HCT116 (cell line): ENCODE measurements around the gene IST1. TPM values are rescaled to one million over a fixed set of nuclear protein-coding genes. Genes with fewer than 3 reads are reported as not detected.

Experiments used
- ATAC-seq: fragments of 200-7000 bp; cut with Tn5 transposase; 2 replicates; pipeline ENCODE4 v1.9.1; 2020; ENCODE audit warnings: mild to moderate bottlenecking, moderate library complexity
- BruUV-seq: library from RNA; stranded (reverse); fragments of 400-500 nt; replicated peaks from 2 replicates; lab custom pipeline; 2021; lab: Mats Ljungman, UMichigan
- CTCF ChIA-PET: fragments of 300-600 bp; sonication (Branson Sonifier 250); formaldehyde crosslinking; loops from one replicate; lab custom pipeline; 2021; ENCODE audit warnings: antibody characterized with exemption; lab: Charles Lee
- POLR2A ChIA-PET: fragments of 300-600, 350-600 bp; sonication (Branson Sonifier 250); formaldehyde crosslinking; loops from one replicate; lab custom pipeline; 2021; ENCODE audit warnings: antibody characterized with exemption; lab: Charles Lee
- RAD21 ChIA-PET, 2 experiments: fragments of 300-600 bp; sonication (Branson Sonifier 250); formaldehyde crosslinking; loops; one replicate each; lab custom pipeline; 2023; ENCODE audit warnings: low total read pairs in 2 of 2; ENCODE audit not compliant: uncharacterized antibody in 2 of 2, unreplicated experiment in 2 of 2, low non-redundant PET in 1 of 2; lab: Charles Lee
- DNase-seq: peaks from one replicate; pipeline ENCODE4 v3.0.0-alpha.2; 2010; ENCODE audit warnings: low read depth, low spot score
- H2AFZ ChIP-seq: fragments of 200-600 bp; shearing (Covaris generic), sonication (generic); 2 replicates; pipeline ENCODE4 v1.6.1; 2017; ENCODE audit warnings: low read depth, mixed run types, mixed read lengths, antibody characterized with exemption, low read length; ENCODE audit not compliant: poor library complexity, severe bottlenecking
- H3K27ac ChIP-seq: 2 replicates; pipeline ENCODE4 v1.5.1; 2012; ENCODE audit warnings: low read depth, low read length
- H3K27me3 ChIP-seq: fragments of 200-600 bp; sonication (generic); 2 replicates; pipeline ENCODE4 v1.6.1; 2016; ENCODE audit warnings: mixed run types, low read length, mixed read lengths; ENCODE audit not compliant: insufficient read depth
- H3K36me3 ChIP-seq, 2 experiments: fragments of 200-500 bp in 1 of 2; fragments of 200-600 bp in 1 of 2; sonication (Bioruptor generic) in 1 of 2; sonication (generic) in 1 of 2; 2 replicates each; pipeline versions ENCODE4 v1.5.1 to v1.6.1; 2014 to 2016; ENCODE audit warnings: low read length in 2 of 2, inconsistent platforms in 1 of 2, mixed read lengths in 1 of 2, mixed run types in 1 of 2; ENCODE audit not compliant: insufficient read depth in 2 of 2, control insufficient read depth in 1 of 2
- H3K4me1 ChIP-seq, 2 experiments: fragments of 200-600 bp in 1 of 2; sonication (generic) in 1 of 2; 2 replicates each; pipeline versions ENCODE4 v1.5.1 to v1.6.1; 2012 to 2017; ENCODE audit warnings: low read length in 2 of 2, inconsistent platforms in 1 of 2, mild to moderate bottlenecking in 1 of 2, mixed read lengths in 1 of 2, mixed run types in 1 of 2, moderate library complexity in 1 of 2; ENCODE audit not compliant: insufficient read depth in 2 of 2, control insufficient read depth in 1 of 2
- H3K4me2 ChIP-seq: fragments of 200-600 bp; sonication (generic); 2 replicates; pipeline ENCODE4 v1.6.1; 2017; ENCODE audit warnings: mixed run types, low read length, mixed read lengths
- H3K4me3 ChIP-seq, 2 experiments: fragments of 200-600 bp in 1 of 2; sonication (generic) in 1 of 2; replicated peaks in 1 of 2; 2 replicates each; pipeline ENCODE4 v1.5.1; 2011 to 2016; ENCODE audit warnings: low read length in 2 of 2, control low read depth in 1 of 2, low read depth in 1 of 2, mild to moderate bottlenecking in 1 of 2, mixed read lengths in 1 of 2, mixed run types in 1 of 2
- H3K79me2 ChIP-seq: fragments of 200-600 bp; sonication (generic); 2 replicates; pipeline ENCODE4 v1.6.1; 2017; ENCODE audit warnings: mild to moderate bottlenecking, mixed run types, low read length, moderate library complexity, mixed read lengths; ENCODE audit not compliant: insufficient read depth
- H3K9ac ChIP-seq: fragments of 200-600 bp; sonication (generic); 2 replicates; pipeline ENCODE4 v1.6.1; 2016; ENCODE audit warnings: low read length, mixed read lengths
- H3K9me2 ChIP-seq: fragments of 200-600 bp; sonication (generic), shearing (Covaris generic); 2 replicates; pipeline ENCODE4 v1.6.1; 2017; ENCODE audit warnings: mixed run types, mild to moderate bottlenecking, moderate library complexity; ENCODE audit not compliant: insufficient read depth
- H3K9me3 ChIP-seq, 2 experiments: fragments of 200-500 bp in 1 of 2; fragments of 200-600 bp in 1 of 2; sonication (Bioruptor generic) in 1 of 2; sonication (generic) in 1 of 2; 2 replicates each; pipeline ENCODE4 v1.6.1; 2014 to 2017; ENCODE audit warnings: low read length in 2 of 2, mixed read lengths in 2 of 2, inconsistent platforms in 1 of 2, low read depth in 1 of 2, mild to moderate bottlenecking in 1 of 2, mixed run types in 1 of 2, moderate library complexity in 1 of 2; ENCODE audit not compliant: control insufficient read depth in 1 of 2, insufficient read depth in 1 of 2
- H4K20me1 ChIP-seq: fragments of 200-600 bp; sonication (generic), shearing (Covaris generic); 2 replicates; pipeline ENCODE4 v1.6.1; 2017; ENCODE audit warnings: mixed run types, mild to moderate bottlenecking, moderate library complexity; ENCODE audit not compliant: insufficient read depth
- CBX3 ChIP-seq: IDR thresholded peaks from 2 replicates; pipeline ENCODE4 v1.6.1; 2012; ENCODE audit warnings: low read depth
- CEBPB ChIP-seq: IDR thresholded peaks from 2 replicates; pipeline ENCODE4 v1.6.1; 2012; ENCODE audit warnings: low read depth
- EZH2phosphoT487 ChIP-seq: fragments of 200-600 bp; IDR thresholded peaks from 2 replicates; pipeline ENCODE4 v1.6.1; 2018; ENCODE audit warnings: antibody characterized with exemption, borderline replicate concordance
- FOSL1 ChIP-seq: IDR thresholded peaks from 2 replicates; pipeline ENCODE4 v1.6.1; 2012; ENCODE audit warnings: low read depth
- JUND ChIP-seq: IDR thresholded peaks from 2 replicates; pipeline ENCODE4 v1.6.1; 2012
- MAX ChIP-seq: IDR thresholded peaks from 2 replicates; pipeline ENCODE4 v1.6.1; 2012
- POLR2A ChIP-seq: IDR thresholded peaks from 2 replicates; pipeline ENCODE4 v1.7.0; 2011; ENCODE audit warnings: borderline replicate concordance; ENCODE audit not compliant: insufficient read depth, insufficient read length; ENCODE audit errors: extremely low read depth
- POLR2AphosphoS5 ChIP-seq: IDR thresholded peaks from 2 replicates; pipeline ENCODE4 v1.6.1; 2011; ENCODE audit warnings: mild to moderate bottlenecking, low read depth, low read length, moderate library complexity
- RAD21 ChIP-seq: IDR thresholded peaks from 2 replicates; pipeline ENCODE4 v1.6.1; 2012; ENCODE audit warnings: low read depth, mild to moderate bottlenecking
- YY1 ChIP-seq: IDR thresholded peaks from 2 replicates; pipeline ENCODE4 v1.6.1; 2011; ENCODE audit warnings: low read length, low read depth, moderate library complexity, mild to moderate bottlenecking; ENCODE audit not compliant: insufficient replicate concordance; ENCODE audit errors: extremely low read depth
- ZBTB33 ChIP-seq: IDR thresholded peaks from 2 replicates; pipeline ENCODE4 v1.6.1; 2011; ENCODE audit warnings: mild to moderate bottlenecking, low read length, moderate library complexity; ENCODE audit not compliant: insufficient replicate concordance; ENCODE audit errors: extremely low read depth
- ZFX ChIP-seq: fragments of 450-650 bp; IDR thresholded peaks from 2 replicates; pipeline ENCODE4 v1.6.1; 2017
- ZNF274 ChIP-seq: fragments of 200-500 bp; sonication (Bioruptor generic); IDR thresholded peaks from 2 replicates; pipeline ENCODE4 v1.6.1; 2014; ENCODE audit warnings: mild to moderate bottlenecking, low read depth, low read length, inconsistent platforms
- intact Hi-C: fragments of 100-400 bp; cut with micrococcal nuclease; formaldehyde crosslinking; loops from 2 replicates; pipeline ENCODE4 v1.10.0; 2022
- total RNA-seq: library from RNA; stranded (reverse); gene quantifications from one replicate; pipeline ENCODE4 v1.2.1, GENCODE V29; 2021; ENCODE audit not compliant: unreplicated experiment
- TF ChIP-seq, protein P1 (sequence below), 3 experiments: fragments of 200-600 bp in 1 of 3; sonication (generic) in 1 of 3; IDR thresholded peaks in 2 of 3; conservative IDR thresholded peaks in 1 of 3; 2 replicates each; pipeline ENCODE4 v1.5.1; 2012 to 2017; ENCODE audit warnings: low read depth in 2 of 3, low read length in 2 of 3, antibody characterized with exemption in 1 of 3, borderline replicate concordance in 1 of 3, control low read depth in 1 of 3, mild to moderate bottlenecking in 1 of 3, mixed read lengths in 1 of 3, mixed run types in 1 of 3, moderate library complexity in 1 of 3; ENCODE audit not compliant: insufficient read depth in 1 of 3
- TF ChIP-seq, protein P2 (sequence below): IDR thresholded peaks from 2 replicates; pipeline ENCODE4 v1.6.1; 2012
- TF ChIP-seq, protein P3 (sequence below): IDR thresholded peaks from 2 replicates; pipeline ENCODE4 v1.6.1; 2012; ENCODE audit warnings: low read depth

Gene IST1
- total RNA-seq, 1 experiment from 2014 or later, result 191 TPM

DNA sequence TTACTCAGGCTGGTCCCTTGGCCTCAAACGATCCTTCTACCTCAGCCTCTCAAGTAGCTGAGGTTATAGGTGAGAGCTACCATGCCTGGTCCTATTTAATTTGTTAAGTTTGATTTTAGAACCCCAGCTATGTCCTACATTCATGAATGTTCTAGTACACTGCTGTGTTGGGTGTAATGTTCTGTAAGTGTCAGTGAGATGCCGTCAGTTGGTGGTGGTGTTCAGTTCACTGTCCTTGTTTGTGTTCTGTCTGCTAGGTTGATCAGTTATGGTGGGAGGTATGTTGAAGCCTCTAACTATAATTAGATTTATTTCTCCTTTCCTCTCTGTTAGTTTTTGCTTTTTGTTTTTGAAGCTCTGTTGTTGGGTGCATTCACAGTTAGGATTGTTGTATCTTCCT, 8.3 kb downstream of the IST1 start:
- H3K9ac ChIP-seq, result no peak overlapping the region
- ChIA-PET CTCF (no interaction called here), RAD21 (no interaction called here), POLR2A (interaction anchor here (0.8 kb wide), 1 partner anchor 10 kb away, joined by 3 read pairs; no protein-coding TSS in a partner anchor)
- no peaks in the 10 kb centered on the region for H3K27me3 ChIP-seq
- H3K4me3 ChIP-seq, result no peak overlapping the region
- H3K9me3 ChIP-seq, result no peaks in the 10 kb centered on the region
- ATAC-seq, result no peak
- no peak for DNase-seq
- H3K79me2 ChIP-seq, result peaks cover 100% of the 10 kb centered on the region
- no peak overlapping the region for H2AFZ ChIP-seq
- H3K9me2 ChIP-seq, result no peaks in the 10 kb centered on the region
- no peaks in the 10 kb centered on the region for H3K4me1 ChIP-seq
- no peaks in the 10 kb centered on the region for H3K36me3 ChIP-seq
- TF ChIP-seq FOSL1 (no peak), POLR2AphosphoS5 (no peak), ZFX (no peak), ZBTB33 (no peak), ZNF274 (no peak), CBX3 (no peak), EZH2phosphoT487 (no peak), CEBPB (no peak), POLR2A (no peak), JUND (no peak), MAX (no peak), YY1 (no peak), RAD21 (no peak)
- TF ChIP-seq, protein P1, sequence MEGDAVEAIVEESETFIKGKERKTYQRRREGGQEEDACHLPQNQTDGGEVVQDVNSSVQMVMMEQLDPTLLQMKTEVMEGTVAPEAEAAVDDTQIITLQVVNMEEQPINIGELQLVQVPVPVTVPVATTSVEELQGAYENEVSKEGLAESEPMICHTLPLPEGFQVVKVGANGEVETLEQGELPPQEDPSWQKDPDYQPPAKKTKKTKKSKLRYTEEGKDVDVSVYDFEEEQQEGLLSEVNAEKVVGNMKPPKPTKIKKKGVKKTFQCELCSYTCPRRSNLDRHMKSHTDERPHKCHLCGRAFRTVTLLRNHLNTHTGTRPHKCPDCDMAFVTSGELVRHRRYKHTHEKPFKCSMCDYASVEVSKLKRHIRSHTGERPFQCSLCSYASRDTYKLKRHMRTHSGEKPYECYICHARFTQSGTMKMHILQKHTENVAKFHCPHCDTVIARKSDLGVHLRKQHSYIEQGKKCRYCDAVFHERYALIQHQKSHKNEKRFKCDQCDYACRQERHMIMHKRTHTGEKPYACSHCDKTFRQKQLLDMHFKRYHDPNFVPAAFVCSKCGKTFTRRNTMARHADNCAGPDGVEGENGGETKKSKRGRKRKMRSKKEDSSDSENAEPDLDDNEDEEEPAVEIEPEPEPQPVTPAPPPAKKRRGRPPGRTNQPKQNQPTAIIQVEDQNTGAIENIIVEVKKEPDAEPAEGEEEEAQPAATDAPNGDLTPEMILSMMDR (IDR thresholded peaks at IDR 0.05 in 2 of 3, conservative IDR thresholded peaks at IDR 0.05 in 1 of 3; ENCODE audit: borderline replicate concordance in 1 of 3, insufficient read depth in 1 of 3, low read depth in 2 of 3, low read length in 2 of 3), result no peak
- TF ChIP-seq, protein P2, sequence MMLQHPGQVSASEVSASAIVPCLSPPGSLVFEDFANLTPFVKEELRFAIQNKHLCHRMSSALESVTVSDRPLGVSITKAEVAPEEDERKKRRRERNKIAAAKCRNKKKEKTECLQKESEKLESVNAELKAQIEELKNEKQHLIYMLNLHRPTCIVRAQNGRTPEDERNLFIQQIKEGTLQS, result no peak
- TF ChIP-seq, protein P3, sequence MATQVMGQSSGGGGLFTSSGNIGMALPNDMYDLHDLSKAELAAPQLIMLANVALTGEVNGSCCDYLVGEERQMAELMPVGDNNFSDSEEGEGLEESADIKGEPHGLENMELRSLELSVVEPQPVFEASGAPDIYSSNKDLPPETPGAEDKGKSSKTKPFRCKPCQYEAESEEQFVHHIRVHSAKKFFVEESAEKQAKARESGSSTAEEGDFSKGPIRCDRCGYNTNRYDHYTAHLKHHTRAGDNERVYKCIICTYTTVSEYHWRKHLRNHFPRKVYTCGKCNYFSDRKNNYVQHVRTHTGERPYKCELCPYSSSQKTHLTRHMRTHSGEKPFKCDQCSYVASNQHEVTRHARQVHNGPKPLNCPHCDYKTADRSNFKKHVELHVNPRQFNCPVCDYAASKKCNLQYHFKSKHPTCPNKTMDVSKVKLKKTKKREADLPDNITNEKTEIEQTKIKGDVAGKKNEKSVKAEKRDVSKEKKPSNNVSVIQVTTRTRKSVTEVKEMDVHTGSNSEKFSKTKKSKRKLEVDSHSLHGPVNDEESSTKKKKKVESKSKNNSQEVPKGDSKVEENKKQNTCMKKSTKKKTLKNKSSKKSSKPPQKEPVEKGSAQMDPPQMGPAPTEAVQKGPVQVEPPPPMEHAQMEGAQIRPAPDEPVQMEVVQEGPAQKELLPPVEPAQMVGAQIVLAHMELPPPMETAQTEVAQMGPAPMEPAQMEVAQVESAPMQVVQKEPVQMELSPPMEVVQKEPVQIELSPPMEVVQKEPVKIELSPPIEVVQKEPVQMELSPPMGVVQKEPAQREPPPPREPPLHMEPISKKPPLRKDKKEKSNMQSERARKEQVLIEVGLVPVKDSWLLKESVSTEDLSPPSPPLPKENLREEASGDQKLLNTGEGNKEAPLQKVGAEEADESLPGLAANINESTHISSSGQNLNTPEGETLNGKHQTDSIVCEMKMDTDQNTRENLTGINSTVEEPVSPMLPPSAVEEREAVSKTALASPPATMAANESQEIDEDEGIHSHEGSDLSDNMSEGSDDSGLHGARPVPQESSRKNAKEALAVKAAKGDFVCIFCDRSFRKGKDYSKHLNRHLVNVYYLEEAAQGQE, result no peak
- H3K27ac ChIP-seq, result no peak overlapping the region
- H3K4me2 ChIP-seq, result no peak overlapping the region
- intact Hi-C loops, result no loop called here
- BruUV-seq, result no TSS peak
- peaks cover 52% of the 10 kb centered on the region for H4K20me1 ChIP-seq
